SKM-1 (cell line): ENCODE measurements around the gene GRM4.
A peak's percentile ranks its signal among the peaks of the same experiment; 100 is the strongest.
"Not testable (repeated sequence)": the region's sequence is repeated elsewhere in the genome, so short reads cannot be mapped to it uniquely, and the experiment has no call there.

Experiments used
- DNase-seq: peaks from one replicate; lab custom pipeline; 2025; ENCODE audit not compliant: unreplicated experiment; lab: John Stamatoyannopoulos, UW

The GRM4 gene

GRCh38 chr6:34146021-34146782, at the start of gene GRM4:
Gene GRM4, minus strand, starts transcription at chr6:34146087. Its CDS starts 12,591 bp downstream, at chr6:34133496.
- no peak for DNase-seq

DNA sequence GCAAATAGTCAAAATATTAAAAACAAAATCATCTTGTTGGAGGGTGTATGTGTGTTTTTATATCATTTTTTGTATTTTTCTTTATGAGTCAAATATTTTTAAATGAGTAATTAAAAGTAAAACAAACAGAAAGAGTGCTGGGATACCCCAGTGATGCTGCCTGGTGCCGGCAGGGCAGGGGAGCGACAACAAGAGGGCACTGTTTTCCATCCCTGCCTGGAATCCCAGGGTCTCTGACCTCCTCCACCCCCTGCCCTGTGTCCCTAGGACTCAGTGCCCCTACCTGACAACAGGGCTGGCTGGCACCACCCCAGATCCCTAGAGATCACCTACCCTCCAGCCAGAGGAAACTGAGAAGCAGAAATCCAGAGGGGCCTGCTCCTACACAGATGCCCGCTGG, 48.9 kb upstream of the GRM4 start:
- no peak for DNase-seq

DNA sequence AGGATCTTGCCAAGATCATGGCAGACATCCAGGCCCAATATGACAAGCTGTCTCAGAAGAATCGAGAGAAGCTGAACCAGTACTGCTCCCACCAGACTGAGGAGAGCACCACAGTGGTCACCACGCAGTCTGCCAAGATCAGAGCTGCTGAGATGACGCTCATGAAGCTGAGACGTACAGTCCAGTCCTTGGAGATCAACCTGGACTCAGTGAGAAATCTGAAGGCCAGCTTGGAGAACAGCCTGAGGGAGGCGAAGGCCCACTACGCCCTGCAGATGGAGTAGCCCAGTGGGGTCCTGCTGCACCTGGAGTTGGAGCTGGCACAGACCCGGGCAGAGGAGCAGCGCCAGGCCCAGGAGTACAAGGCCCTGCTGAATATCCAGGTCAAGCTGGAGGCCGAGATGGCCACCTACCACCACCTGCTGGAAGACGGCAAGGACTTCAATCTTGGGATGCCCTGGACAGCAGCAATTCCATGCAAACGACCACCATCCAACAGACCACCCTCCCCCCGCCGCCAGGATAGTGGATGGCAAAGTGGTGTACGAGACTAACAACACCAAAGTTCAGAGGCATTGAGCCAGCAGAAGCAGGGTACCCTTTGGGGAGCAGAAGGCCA, 44.7 kb upstream of the GRM4 start:
- DNase-seq = no peak

- peak; percentile 66 for DNase-seq
These were observed 44.1 kb upstream of the GRM4 start for GRCh38 chr6:34189806-34190503.

DNA sequence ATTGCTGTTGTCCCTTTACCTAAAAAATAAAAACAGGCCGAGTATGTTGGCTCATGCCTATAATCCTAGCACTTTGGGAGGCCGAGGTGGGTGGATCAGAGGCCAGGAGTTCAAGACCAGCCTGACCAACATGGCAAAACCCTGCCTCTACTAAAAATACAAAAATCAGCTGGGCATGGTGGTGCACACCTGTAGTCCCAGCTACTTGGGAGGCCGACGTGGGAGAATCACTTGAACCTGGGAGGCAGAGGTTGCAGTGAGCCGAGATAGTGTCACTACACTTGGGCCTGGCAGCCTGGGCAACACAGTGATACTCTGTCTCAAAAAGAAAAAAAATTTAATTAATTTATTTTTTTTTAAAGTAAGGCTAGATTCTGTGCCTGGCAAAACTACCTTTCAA, 38.8 kb upstream of the GRM4 start:
- not testable (repeated sequence) for DNase-seq

- DNase-seq = peak; percentile 94
These were observed 37.1 kb upstream of the GRM4 start for GRCh38 chr6:34182751-34183531.

DNA sequence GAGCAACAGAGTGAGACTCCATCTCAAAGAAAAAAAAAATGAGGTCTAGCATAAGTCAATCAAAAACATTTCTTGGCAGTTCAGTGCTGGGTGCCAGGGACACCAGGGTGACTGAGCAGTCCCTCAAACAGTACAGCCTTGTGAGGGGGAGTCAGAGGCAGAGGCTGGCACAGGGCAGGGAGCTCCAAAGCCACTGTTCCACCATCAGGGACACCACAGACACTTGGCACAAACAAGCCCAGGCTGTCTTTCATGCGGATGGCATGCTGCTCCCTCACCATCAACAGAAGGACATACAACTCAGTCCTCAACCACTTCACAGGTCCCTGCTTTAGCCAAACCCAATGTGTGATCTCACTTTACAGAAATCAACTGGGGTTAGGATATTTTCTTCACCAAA, 36.0 kb upstream of the GRM4 start:
- no peak for DNase-seq

DNA sequence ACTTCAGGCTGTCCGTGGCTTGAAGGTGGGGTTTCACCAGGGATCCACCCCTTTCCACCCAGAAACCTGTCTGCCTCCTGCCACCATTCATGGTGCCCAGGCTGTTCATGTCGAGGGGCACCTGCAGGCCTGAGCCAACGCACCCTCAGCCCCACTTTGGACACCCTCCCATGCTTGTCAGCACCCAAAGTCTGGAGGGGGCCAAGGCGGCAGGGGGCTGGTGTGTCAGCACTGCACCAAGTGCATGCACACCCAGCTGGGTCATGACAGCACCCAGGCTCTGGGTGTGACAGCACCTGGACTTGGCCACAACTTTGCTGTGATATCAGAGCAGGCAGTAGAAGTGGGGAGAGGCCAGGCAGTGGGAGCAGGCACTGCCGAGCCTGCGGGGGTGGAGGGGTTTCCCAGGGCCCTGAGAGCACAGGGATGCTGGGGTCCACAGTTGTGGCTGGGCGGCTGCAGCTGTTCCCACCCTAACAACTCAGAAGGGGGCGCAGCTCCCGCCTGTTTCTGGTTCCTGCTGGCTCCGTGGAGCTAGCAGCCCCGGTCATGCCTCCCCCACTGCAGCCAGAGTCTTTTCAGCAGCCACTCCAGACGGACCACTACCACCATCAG, 33.3 kb upstream of the GRM4 start:
- no peak for DNase-seq

GRCh38 chr6:34178357-34179105, 32.6 kb upstream of the GRM4 start:
- no peak for DNase-seq

DNA sequence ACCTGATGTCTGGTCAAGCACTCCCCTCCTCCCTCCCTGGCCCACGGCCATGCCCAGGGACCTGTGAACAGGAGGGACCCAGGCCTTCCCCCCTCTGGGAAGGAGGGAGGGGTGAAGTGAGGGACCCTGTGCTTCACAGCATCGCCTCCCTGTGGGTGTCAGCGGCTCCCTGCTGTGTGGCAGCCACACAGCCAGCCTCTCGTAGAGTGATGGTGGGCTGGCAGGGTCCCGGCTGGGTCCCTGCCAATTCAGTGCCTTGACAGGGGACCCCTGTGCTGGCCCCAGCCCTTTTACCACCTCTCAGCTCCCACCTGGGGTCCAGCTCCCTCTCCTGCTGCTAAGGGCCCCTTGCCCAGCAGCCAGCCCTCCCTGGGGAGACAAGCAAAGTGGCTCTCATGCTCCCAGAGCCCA, 31.3 kb upstream of the GRM4 start:
- DNase-seq = no peak

DNA sequence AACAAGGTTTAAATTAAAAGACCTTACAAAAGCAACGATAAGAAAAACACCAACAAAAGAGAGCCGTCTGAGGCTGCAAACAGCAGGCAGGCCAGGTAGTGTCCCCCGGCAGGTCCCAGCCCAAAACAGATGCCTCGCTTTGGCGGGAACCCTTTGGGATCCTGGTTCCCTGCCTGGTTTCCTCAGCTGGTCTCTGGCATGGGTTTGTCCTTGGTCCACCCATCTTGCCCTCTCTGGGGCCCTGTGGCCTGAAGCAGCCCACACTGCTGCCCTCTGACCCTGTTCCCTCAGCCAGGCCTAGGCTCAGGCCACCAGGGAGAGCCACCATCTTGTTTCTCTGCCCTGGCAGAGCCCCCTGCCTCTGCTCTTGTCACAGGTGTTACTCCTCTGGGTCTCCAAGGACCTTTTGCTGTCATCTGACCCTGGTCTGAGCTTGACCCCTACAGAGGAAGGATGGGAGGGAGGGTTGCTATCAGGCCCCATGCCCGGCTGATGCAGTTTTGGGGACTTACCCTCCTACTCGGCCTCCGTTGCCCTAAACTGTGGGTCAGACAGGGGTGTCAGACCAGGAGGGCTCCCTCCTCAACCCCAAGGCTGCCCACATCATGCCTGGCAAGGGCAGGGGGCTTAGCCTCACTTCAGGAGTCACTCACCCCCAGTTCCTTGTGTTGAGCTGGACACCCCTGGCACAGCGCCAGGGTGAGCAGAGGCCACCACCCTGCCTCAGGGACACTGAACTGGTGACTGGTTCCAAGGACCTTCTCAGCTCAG, 30.6 kb upstream of the GRM4 start:
- no peak for DNase-seq

DNA sequence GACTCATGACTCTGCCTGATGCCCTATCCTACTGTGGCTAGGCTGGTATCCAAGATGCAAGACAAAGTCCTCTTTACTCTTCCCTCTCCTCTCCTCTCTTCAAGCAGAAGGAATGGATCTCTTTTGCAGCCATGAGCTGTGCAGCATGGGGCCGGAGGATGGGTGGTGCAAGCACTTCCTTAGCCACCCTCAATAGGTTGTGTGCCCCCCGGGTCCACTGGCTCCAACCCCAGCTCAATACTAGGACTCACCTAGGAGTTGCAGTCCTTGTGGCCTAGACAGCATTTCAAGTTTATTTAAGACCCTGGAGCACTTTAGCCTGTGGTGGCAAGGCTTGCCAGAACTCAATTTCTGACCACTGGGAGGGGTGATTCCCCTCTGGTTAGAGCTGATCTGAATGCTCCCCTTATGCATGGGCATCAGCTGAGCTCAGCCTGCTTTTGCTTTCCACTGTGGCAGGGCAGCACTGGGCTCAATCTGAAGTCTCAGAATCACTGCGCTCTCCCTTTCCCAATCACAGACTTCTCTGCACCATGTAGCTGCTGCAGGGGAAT, 29.0 kb upstream of the GRM4 start:
- DNase-seq = no peak

DNA sequence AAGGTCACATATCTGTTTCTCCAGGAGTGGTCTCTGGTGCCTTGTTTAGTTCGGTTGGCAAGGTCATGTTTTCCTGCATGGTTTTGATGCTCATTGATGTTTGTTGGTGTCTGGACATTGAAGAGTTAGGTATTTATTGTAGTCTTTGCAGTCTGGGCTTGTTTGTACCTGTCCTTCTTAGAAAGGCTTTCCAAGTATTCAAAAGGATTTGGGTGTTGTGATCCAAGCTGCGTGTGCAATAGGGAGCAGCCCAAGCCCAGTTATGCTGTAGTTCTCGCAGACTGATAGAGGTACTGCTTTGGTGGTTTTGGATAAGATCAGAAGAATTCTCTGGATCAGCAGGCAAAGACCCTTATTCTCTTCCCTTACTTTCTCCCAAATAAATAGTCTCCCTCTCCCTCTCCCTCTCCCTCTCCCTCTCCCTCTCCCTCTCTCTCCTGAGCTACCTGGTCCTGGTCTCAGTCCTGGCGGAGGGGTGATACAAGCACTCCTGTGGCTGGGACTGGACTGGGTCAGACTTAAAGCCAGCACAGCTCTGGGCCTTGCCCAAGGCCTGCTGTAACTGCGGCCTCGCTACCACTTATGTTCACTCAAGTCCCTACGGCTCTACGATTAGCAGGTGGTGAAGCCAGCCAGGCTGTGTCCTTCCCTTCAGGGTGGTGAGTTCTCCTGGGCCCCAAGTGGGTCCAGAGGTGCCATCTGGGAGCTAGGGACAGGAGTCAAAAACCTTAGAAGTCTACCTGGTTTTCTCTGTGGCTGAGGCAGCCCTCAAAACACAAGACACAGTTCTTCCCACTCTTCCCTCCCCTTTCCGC, 27.3 kb upstream of the GRM4 start:
- DNase-seq = no peak

- DNase-seq = no peak
These were observed 24.5 kb upstream of the GRM4 start for GRCh38 chr6:34170346-34170745.

- DNase-seq = no peak
These were observed 24.0 kb upstream of the GRM4 start for GRCh38 chr6:34169897-34170296.

DNA sequence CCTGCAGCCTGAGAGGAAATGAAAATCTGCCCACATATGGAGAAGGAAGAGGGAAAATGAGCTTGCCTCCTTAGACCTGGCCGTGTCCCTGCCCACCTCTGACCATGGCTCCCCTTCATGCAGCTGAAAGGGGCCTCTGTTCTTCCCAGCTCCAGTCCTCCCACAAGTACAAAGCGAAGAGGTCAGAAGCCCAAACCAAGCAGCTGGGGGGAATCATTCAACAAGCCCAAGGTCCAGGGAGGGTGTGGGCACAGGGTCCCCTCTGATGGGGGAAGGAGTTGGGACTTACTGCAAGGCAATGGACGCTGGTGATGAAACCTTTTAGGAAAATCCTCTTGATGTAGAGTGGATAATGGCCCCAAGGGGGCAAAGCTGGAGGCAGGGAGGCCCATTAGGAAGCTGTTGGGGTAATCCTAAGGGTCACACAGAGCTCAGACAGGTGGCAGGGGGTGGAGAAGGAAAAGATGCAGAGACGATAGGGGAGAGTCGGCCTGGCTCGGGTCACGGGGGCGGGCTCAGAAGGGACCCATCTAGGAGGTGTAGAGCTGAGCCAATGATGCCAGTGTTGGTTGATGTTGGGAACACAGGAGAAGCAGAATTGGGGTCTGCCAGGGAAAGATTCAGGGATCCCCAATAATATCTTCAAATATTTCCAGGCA, 16.1 kb upstream of the GRM4 start:
- no peak for DNase-seq

DNA sequence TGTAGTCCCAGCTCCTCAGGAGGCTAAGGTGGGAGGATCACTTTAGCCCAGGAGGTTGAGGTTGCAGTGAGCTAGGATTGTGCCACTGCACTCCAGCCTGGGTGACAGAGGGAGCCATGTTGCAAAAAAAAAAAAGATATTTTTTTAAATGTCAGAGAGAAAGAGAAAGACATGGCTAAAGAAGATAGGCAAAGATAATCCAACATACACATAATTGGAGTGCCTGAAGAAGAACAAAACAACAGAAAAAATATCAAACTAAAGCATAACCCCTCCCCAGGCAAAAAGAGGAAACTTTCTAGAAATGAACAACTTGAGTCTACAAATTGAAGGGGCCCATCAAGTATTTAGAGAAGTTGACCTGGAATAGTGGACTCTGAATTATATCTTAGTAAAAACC, 14.0 kb upstream of the GRM4 start:
- no peak for DNase-seq

GRCh38 chr6:34158876-34159275, 13.0 kb upstream of the GRM4 start:
- no peak for DNase-seq
